ENCODE measurements around the gene GRK5. TPM values are rescaled to one million over a fixed set of nuclear protein-coding genes. Genes with fewer than 3 reads are reported as not detected.

Gene GRK5
- total RNA-seq, 4 donors from 2014 or later = 15.9 to 53.8 (median 18.4) TPM

GRCh38 chr10:119481781-119482426 is 274.5 kb downstream of the GRK5 start:
- ATAC-seq (ENCODE audit: low FRiP score) (no peak), DNase-seq (ENCODE audit: low spot score) (no peak)
- TF ChIP-seq CTCF (IDR thresholded peaks at IDR 0.05) = no peak

GRCh38 chr10:119483001-119483400 is 275.6 kb downstream of the GRK5 start:
- no peak for DNase-seq (ENCODE audit: low spot score)
- TF ChIP-seq CTCF (IDR thresholded peaks at IDR 0.05) = no peak
- ATAC-seq (ENCODE audit: low FRiP score) = no peak

- DNase-seq (ENCODE audit: low spot score) (no peak), ATAC-seq (ENCODE audit: low FRiP score) (no peak)
- TF ChIP-seq CTCF (IDR thresholded peaks at IDR 0.05) = no peak
Observed at GRCh38 chr10:119483839-119484238, 276.5 kb downstream of the GRK5 start.

- ATAC-seq (ENCODE audit: low FRiP score) (no peak), DNase-seq (ENCODE audit: low spot score) (no peak)
- TF ChIP-seq CTCF (IDR thresholded peaks at IDR 0.05) = no peak
Observed at GRCh38 chr10:119488675-119489074, 281.3 kb downstream of the GRK5 start.

GRCh38 chr10:119489991-119490326 is 282.6 kb downstream of the GRK5 start:
- no peak for TF ChIP-seq CTCF (IDR thresholded peaks at IDR 0.05)
- DNase-seq (ENCODE audit: low spot score) (no peak), ATAC-seq (ENCODE audit: low FRiP score) (no peak)

GRCh38 chr10:119491966-119492757 is 284.8 kb downstream of the GRK5 start:
- no peak for TF ChIP-seq CTCF (IDR thresholded peaks at IDR 0.05)
- ATAC-seq (ENCODE audit: low FRiP score) (no peak), DNase-seq (ENCODE audit: low spot score) (no peak)

DNA sequence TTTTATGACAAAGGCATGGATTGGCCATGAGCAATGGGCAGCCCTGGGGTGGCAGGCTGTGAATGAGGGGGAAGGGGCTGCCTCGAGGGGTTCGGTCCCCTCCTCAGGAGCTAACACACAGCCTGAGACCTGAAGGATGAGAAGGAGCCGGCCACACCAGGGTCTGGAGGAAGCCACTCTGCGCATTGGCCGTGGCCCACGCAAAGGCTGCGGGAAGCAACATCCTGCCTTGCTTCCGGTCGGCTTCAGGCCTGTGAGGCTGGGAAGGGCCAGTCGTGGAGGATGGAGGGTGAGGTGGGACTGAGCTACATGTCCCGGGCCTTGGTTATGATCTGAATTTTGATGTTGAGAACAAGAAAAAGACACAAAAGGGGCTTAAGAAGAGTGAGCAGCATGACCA is 285.8 kb downstream of the GRK5 start:
- ATAC-seq (ENCODE audit: low FRiP score) (no peak), DNase-seq (ENCODE audit: low spot score) (no peak)
- TF ChIP-seq CTCF (IDR thresholded peaks at IDR 0.05) = no peak
